HCT116 (cell line): ENCODE results near the gene CYGB. TPM values are rescaled to one million over a fixed set of nuclear protein-coding genes. Genes with fewer than 3 reads are reported as not detected.

Experiments used
- ATAC-seq: fragments of 200-7000 bp; cut with Tn5 transposase; 2 replicates; pipeline ENCODE4 v1.9.1; 2020; ENCODE audit warnings: mild to moderate bottlenecking, moderate library complexity
- BruUV-seq: library from RNA; stranded (reverse); fragments of 400-500 nt; replicated peaks from 2 replicates; lab custom pipeline; 2021; lab: Mats Ljungman, UMichigan
- CTCF ChIA-PET: fragments of 300-600 bp; sonication (Branson Sonifier 250); formaldehyde crosslinking; loops from one replicate; lab custom pipeline; 2021; ENCODE audit warnings: antibody characterized with exemption; lab: Charles Lee
- POLR2A ChIA-PET: fragments of 300-600, 350-600 bp; sonication (Branson Sonifier 250); formaldehyde crosslinking; loops from one replicate; lab custom pipeline; 2021; ENCODE audit warnings: antibody characterized with exemption; lab: Charles Lee
- RAD21 ChIA-PET, 2 experiments: fragments of 300-600 bp; sonication (Branson Sonifier 250); formaldehyde crosslinking; loops; one replicate each; lab custom pipeline; 2023; ENCODE audit warnings: low total read pairs in 2 of 2; ENCODE audit not compliant: uncharacterized antibody in 2 of 2, unreplicated experiment in 2 of 2, low non-redundant PET in 1 of 2; lab: Charles Lee
- DNase-seq: peaks from one replicate; pipeline ENCODE4 v3.0.0-alpha.2; 2010; ENCODE audit warnings: low read depth, low spot score
- H2AFZ ChIP-seq: fragments of 200-600 bp; shearing (Covaris generic), sonication (generic); 2 replicates; pipeline ENCODE4 v1.6.1; 2017; ENCODE audit warnings: low read depth, mixed run types, mixed read lengths, antibody characterized with exemption, low read length; ENCODE audit not compliant: poor library complexity, severe bottlenecking
- H3K27ac ChIP-seq: 2 replicates; pipeline ENCODE4 v1.5.1; 2012; ENCODE audit warnings: low read depth, low read length
- H3K27me3 ChIP-seq: fragments of 200-600 bp; sonication (generic); 2 replicates; pipeline ENCODE4 v1.6.1; 2016; ENCODE audit warnings: mixed run types, low read length, mixed read lengths; ENCODE audit not compliant: insufficient read depth
- H3K36me3 ChIP-seq, 2 experiments: fragments of 200-500 bp in 1 of 2; fragments of 200-600 bp in 1 of 2; sonication (Bioruptor generic) in 1 of 2; sonication (generic) in 1 of 2; 2 replicates each; pipeline versions ENCODE4 v1.5.1 to v1.6.1; 2014 to 2016; ENCODE audit warnings: low read length in 2 of 2, inconsistent platforms in 1 of 2, mixed read lengths in 1 of 2, mixed run types in 1 of 2; ENCODE audit not compliant: insufficient read depth in 2 of 2, control insufficient read depth in 1 of 2
- H3K4me1 ChIP-seq, 2 experiments: fragments of 200-600 bp in 1 of 2; sonication (generic) in 1 of 2; 2 replicates each; pipeline versions ENCODE4 v1.5.1 to v1.6.1; 2012 to 2017; ENCODE audit warnings: low read length in 2 of 2, inconsistent platforms in 1 of 2, mild to moderate bottlenecking in 1 of 2, mixed read lengths in 1 of 2, mixed run types in 1 of 2, moderate library complexity in 1 of 2; ENCODE audit not compliant: insufficient read depth in 2 of 2, control insufficient read depth in 1 of 2
- H3K4me2 ChIP-seq: fragments of 200-600 bp; sonication (generic); 2 replicates; pipeline ENCODE4 v1.6.1; 2017; ENCODE audit warnings: mixed run types, low read length, mixed read lengths
- H3K4me3 ChIP-seq, 2 experiments: fragments of 200-600 bp in 1 of 2; sonication (generic) in 1 of 2; replicated peaks in 1 of 2; 2 replicates each; pipeline ENCODE4 v1.5.1; 2011 to 2016; ENCODE audit warnings: low read length in 2 of 2, control low read depth in 1 of 2, low read depth in 1 of 2, mild to moderate bottlenecking in 1 of 2, mixed read lengths in 1 of 2, mixed run types in 1 of 2
- H3K79me2 ChIP-seq: fragments of 200-600 bp; sonication (generic); 2 replicates; pipeline ENCODE4 v1.6.1; 2017; ENCODE audit warnings: mild to moderate bottlenecking, mixed run types, low read length, moderate library complexity, mixed read lengths; ENCODE audit not compliant: insufficient read depth
- H3K9ac ChIP-seq: fragments of 200-600 bp; sonication (generic); 2 replicates; pipeline ENCODE4 v1.6.1; 2016; ENCODE audit warnings: low read length, mixed read lengths
- H3K9me2 ChIP-seq: fragments of 200-600 bp; sonication (generic), shearing (Covaris generic); 2 replicates; pipeline ENCODE4 v1.6.1; 2017; ENCODE audit warnings: mixed run types, mild to moderate bottlenecking, moderate library complexity; ENCODE audit not compliant: insufficient read depth
- H3K9me3 ChIP-seq, 2 experiments: fragments of 200-500 bp in 1 of 2; fragments of 200-600 bp in 1 of 2; sonication (Bioruptor generic) in 1 of 2; sonication (generic) in 1 of 2; 2 replicates each; pipeline ENCODE4 v1.6.1; 2014 to 2017; ENCODE audit warnings: low read length in 2 of 2, mixed read lengths in 2 of 2, inconsistent platforms in 1 of 2, low read depth in 1 of 2, mild to moderate bottlenecking in 1 of 2, mixed run types in 1 of 2, moderate library complexity in 1 of 2; ENCODE audit not compliant: control insufficient read depth in 1 of 2, insufficient read depth in 1 of 2
- H4K20me1 ChIP-seq: fragments of 200-600 bp; sonication (generic), shearing (Covaris generic); 2 replicates; pipeline ENCODE4 v1.6.1; 2017; ENCODE audit warnings: mixed run types, mild to moderate bottlenecking, moderate library complexity; ENCODE audit not compliant: insufficient read depth
- CBX3 ChIP-seq: IDR thresholded peaks from 2 replicates; pipeline ENCODE4 v1.6.1; 2012; ENCODE audit warnings: low read depth
- ELF1 ChIP-seq: IDR thresholded peaks from 2 replicates; pipeline ENCODE4 v1.6.1; 2012; ENCODE audit warnings: low read depth, borderline replicate concordance
- EZH2 ChIP-seq: fragments of 200-600 bp; sonication (generic); IDR thresholded peaks from 2 replicates; pipeline ENCODE4 v1.6.1; 2017; ENCODE audit warnings: antibody characterized with exemption, mixed run types
- JUND ChIP-seq: IDR thresholded peaks from 2 replicates; pipeline ENCODE4 v1.6.1; 2012
- POLR2AphosphoS5 ChIP-seq: IDR thresholded peaks from 2 replicates; pipeline ENCODE4 v1.6.1; 2011; ENCODE audit warnings: mild to moderate bottlenecking, low read depth, low read length, moderate library complexity
- SP1 ChIP-seq: IDR thresholded peaks from 2 replicates; pipeline ENCODE4 v1.6.1; 2012; ENCODE audit warnings: low read depth
- ZNF274 ChIP-seq: fragments of 200-500 bp; sonication (Bioruptor generic); IDR thresholded peaks from 2 replicates; pipeline ENCODE4 v1.6.1; 2014; ENCODE audit warnings: mild to moderate bottlenecking, low read depth, low read length, inconsistent platforms
- intact Hi-C: fragments of 100-400 bp; cut with micrococcal nuclease; formaldehyde crosslinking; loops from 2 replicates; pipeline ENCODE4 v1.10.0; 2022
- total RNA-seq: library from RNA; stranded (reverse); gene quantifications from one replicate; pipeline ENCODE4 v1.2.1, GENCODE V29; 2021; ENCODE audit not compliant: unreplicated experiment
- TF ChIP-seq, protein P1 (sequence below): IDR thresholded peaks from 2 replicates; pipeline ENCODE4 v1.6.1; 2011; ENCODE audit warnings: mild to moderate bottlenecking, low read length, moderate library complexity; ENCODE audit not compliant: insufficient replicate concordance; ENCODE audit errors: extremely low read depth
- TF ChIP-seq, protein P2 (sequence below): IDR thresholded peaks from 2 replicates; pipeline ENCODE4 v1.6.1; 2012

Gene CYGB
- total RNA-seq, 1 experiment from 2014 or later = 0.66 TPM

DNA sequence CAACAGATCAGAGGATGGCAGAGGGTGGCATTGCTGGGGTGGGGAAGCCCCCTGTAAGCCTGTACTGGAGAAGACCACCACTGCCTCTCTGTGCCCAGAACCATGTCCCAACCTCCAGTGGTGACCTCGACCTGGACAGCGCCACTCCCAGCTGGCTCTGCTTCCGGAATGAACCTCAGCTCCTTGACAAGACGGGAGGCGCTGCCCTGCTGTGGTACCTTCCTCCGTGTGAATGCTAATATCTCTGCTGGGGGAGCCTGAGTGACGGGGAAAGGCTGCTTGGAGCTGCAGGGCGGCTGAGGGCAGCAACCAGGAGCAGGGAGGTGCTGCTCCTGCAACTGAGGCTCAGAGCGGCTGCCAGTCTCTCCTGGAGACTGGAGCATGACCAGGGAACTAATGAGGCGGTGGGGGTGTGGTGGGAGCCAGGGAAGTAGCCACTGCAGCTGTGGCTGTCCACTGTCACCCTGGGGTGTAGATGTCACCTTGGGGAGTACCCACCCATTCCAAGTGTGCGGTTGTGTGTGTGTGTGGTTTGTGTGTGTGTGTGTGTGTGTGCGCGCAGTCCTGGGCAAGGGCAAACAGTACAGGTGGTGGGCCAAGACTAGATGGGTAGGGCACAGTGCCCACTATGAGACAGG is 8.5 kb upstream of the CYGB start (continued):
- TF ChIP-seq, protein P1, sequence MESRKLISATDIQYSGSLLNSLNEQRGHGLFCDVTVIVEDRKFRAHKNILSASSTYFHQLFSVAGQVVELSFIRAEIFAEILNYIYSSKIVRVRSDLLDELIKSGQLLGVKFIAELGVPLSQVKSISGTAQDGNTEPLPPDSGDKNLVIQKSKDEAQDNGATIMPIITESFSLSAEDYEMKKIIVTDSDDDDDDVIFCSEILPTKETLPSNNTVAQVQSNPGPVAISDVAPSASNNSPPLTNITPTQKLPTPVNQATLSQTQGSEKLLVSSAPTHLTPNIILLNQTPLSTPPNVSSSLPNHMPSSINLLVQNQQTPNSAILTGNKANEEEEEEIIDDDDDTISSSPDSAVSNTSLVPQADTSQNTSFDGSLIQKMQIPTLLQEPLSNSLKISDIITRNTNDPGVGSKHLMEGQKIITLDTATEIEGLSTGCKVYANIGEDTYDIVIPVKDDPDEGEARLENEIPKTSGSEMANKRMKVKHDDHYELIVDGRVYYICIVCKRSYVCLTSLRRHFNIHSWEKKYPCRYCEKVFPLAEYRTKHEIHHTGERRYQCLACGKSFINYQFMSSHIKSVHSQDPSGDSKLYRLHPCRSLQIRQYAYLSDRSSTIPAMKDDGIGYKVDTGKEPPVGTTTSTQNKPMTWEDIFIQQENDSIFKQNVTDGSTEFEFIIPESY = no peak
- no peak for TF ChIP-seq EZH2
- TF ChIP-seq, protein P2, sequence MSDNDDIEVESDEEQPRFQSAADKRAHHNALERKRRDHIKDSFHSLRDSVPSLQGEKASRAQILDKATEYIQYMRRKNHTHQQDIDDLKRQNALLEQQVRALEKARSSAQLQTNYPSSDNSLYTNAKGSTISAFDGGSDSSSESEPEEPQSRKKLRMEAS = no peak
- TF ChIP-seq, all 23 proteins: peak for 0

DNA sequence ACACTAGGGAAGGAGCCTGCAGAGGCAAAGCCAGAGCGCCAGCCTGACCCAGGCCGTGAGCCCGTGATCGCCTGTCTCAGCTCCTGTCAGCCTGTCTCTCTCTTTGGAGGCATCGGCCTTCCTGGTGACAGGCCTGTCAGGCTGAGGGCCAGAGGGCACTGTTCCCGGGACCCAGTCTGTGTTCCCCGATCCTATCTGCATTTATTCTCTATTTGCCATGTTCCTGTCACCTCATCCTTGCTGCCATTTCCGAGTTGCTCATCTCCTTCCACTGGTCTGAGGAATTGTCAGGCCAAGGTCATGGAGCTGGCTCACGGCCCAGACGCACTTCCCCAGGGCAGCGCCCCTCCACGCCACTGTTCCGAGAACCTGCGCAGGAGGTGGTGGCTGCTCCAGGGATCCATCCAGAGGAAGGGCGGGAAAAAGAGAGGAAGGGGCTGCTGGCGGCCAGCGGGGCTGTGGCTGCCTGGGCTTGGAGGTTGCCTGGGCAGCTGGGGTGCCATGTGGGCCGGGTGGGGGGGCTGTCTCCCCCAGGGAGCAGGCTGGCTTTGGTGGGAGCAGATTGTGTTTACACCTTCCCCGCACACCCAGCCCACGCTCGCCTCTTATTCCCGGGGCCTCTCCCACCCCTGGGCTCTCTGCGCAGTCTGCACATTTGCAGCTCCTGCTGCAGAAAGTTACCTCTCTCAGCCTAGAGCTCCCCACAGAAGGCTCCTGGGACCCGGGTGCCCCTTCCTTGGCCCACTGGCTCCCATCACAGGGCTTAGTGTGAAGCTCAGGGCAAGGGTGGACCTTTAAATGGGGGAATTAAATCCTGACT is 7.2 kb upstream of the CYGB start:
- intact Hi-C loops = no loop called here
- no peak for TF ChIP-seq ELF1
- no peak for TF ChIP-seq SP1
- TF ChIP-seq POLR2AphosphoS5 = no peak
- no peak for TF ChIP-seq CBX3
- no peak for TF ChIP-seq ZNF274
- no peak for TF ChIP-seq JUND
- CTCF ChIA-PET = interaction anchor here (1.4 to 2.7 kb wide), 2 partner anchors 12 to 22 kb away, joined by 3 to 22 read pairs; no protein-coding TSS in a partner anchor
- BruUV-seq = no TSS peak
- no peak overlapping the region for H3K9ac ChIP-seq
- POLR2A ChIA-PET = interaction anchor here (1.1 kb wide), 1 partner anchor 13 kb away, joined by 3 read pairs; no protein-coding TSS in a partner anchor
- H3K27ac ChIP-seq = no peak overlapping the region
- no peaks in the 10 kb centered on the region for H3K79me2 ChIP-seq
- H3K27me3 ChIP-seq = no peaks in the 10 kb centered on the region
- H3K9me3 ChIP-seq = no peaks in the 10 kb centered on the region
- no peak for ATAC-seq
- H3K4me1 ChIP-seq = peaks cover 8 to 29% of the 10 kb centered on the region in 2 experiments
- no peaks in the 10 kb centered on the region for H4K20me1 ChIP-seq
- no peak overlapping the region for H3K4me2 ChIP-seq
- no peak for DNase-seq
- H3K4me3 ChIP-seq = no peak overlapping the region
- no peaks in the 10 kb centered on the region for H3K36me3 ChIP-seq
- no peak overlapping the region for H2AFZ ChIP-seq
- RAD21 ChIA-PET = no interaction called here
- no peaks in the 10 kb centered on the region for H3K9me2 ChIP-seq
